ENCODE measurements around the gene PGAP2.

PGAP2 gene

DNA sequence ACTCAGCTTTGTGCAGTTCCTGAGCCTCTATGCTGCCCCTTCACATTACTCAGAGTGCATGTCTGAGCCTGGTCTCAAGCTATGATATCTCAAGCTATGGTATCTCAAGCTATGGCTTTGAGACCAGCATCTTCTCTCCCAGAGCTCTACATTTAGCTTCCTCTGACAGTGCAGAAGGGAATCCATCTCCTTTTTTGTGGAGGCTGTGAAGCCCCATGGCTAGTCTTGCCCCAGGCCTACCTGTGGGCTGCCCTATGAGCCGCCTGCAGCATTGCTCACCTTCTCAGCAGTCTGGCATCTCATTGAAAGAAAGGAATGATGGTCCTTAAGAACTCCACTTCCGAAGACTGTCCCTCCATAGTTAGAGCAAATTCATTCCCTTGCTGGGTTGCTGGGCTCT lies 12.6 kb downstream of the PGAP2 start:
- TF ChIP-seq, protein P1, sequence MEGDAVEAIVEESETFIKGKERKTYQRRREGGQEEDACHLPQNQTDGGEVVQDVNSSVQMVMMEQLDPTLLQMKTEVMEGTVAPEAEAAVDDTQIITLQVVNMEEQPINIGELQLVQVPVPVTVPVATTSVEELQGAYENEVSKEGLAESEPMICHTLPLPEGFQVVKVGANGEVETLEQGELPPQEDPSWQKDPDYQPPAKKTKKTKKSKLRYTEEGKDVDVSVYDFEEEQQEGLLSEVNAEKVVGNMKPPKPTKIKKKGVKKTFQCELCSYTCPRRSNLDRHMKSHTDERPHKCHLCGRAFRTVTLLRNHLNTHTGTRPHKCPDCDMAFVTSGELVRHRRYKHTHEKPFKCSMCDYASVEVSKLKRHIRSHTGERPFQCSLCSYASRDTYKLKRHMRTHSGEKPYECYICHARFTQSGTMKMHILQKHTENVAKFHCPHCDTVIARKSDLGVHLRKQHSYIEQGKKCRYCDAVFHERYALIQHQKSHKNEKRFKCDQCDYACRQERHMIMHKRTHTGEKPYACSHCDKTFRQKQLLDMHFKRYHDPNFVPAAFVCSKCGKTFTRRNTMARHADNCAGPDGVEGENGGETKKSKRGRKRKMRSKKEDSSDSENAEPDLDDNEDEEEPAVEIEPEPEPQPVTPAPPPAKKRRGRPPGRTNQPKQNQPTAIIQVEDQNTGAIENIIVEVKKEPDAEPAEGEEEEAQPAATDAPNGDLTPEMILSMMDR (IDR thresholded peaks at IDR 0.05; ENCODE audit: insufficient read depth, low read length, poor library complexity, severe bottlenecking), result no peak
- Histone ChIP-seq H3K4me3 (replicated peaks; ENCODE audit: low read depth, low read length) (no peak overlapping the region), H3K36me3 (ENCODE audit: control insufficient read depth, insufficient read depth, low read length) (peaks cover 5% of the 10 kb centered on the region), H3K27me3 (replicated peaks; ENCODE audit: control insufficient read depth, insufficient read depth, low read length) (no peaks in the 10 kb centered on the region)
- DNase-seq (ENCODE audit: extremely low read depth, insufficient read length), result no peak

DNA sequence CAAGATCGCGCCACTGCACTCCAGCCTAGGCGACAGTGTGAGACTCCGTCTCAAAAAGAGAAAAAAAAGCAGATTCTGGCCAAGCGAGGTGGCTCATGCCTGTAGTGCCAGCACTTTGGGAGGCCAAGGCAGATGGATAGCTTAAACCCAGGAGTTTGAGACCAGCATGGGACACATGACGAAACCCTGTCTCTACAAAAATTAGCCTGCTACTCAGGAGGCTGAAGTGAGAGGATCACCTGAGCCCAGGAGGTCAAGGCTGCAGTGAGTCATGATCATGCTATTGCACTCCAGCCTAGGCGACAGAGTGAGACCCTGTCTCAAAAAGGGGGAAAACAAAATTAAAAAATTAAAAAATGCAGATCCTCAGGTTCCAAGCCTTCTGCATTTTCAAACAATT lies 14.0 kb downstream of the PGAP2 start:
- TF ChIP-seq, protein P1 (IDR thresholded peaks at IDR 0.05; ENCODE audit: insufficient read depth, low read length, poor library complexity, severe bottlenecking), result no peak
- no peak for DNase-seq (ENCODE audit: extremely low read depth, insufficient read length)
- Histone ChIP-seq H3K27me3 (replicated peaks; ENCODE audit: control insufficient read depth, insufficient read depth, low read length) (no peaks in the 10 kb centered on the region), H3K36me3 (ENCODE audit: control insufficient read depth, insufficient read depth, low read length) (peaks cover 14% of the 10 kb centered on the region), H3K4me3 (replicated peaks; ENCODE audit: low read depth, low read length) (no peak overlapping the region)

DNA sequence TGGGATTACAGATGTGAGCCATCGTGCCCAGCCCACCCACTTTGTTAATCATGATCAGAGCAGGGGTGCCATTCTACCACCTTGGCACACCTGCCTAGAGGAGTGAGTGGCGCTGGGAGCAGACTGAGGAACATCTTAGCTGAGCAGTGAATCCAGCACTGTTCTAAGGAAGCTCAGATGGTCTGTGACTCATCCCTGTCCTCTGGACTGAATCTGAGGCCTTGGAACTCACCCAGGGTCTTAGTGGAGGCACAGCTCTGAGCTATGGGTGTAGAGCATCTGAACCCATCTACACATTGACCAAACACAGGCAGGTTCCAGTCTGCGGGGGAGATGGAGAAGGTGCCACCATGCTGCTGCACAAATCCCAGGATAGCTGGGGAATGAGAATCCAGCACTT lies 14.9 kb downstream of the PGAP2 start:
- H3K4me3 ChIP-seq (replicated peaks; ENCODE audit: low read depth, low read length), result no peak overlapping the region
- TF ChIP-seq, protein P1 (IDR thresholded peaks at IDR 0.05; ENCODE audit: insufficient read depth, low read length, poor library complexity, severe bottlenecking), result no peak
- H3K27me3 ChIP-seq (replicated peaks; ENCODE audit: control insufficient read depth, insufficient read depth, low read length), result no peaks in the 10 kb centered on the region
- no peak for DNase-seq (ENCODE audit: extremely low read depth, insufficient read length)
- peaks cover 21% of the 10 kb centered on the region for H3K36me3 ChIP-seq (ENCODE audit: control insufficient read depth, insufficient read depth, low read length)

DNA sequence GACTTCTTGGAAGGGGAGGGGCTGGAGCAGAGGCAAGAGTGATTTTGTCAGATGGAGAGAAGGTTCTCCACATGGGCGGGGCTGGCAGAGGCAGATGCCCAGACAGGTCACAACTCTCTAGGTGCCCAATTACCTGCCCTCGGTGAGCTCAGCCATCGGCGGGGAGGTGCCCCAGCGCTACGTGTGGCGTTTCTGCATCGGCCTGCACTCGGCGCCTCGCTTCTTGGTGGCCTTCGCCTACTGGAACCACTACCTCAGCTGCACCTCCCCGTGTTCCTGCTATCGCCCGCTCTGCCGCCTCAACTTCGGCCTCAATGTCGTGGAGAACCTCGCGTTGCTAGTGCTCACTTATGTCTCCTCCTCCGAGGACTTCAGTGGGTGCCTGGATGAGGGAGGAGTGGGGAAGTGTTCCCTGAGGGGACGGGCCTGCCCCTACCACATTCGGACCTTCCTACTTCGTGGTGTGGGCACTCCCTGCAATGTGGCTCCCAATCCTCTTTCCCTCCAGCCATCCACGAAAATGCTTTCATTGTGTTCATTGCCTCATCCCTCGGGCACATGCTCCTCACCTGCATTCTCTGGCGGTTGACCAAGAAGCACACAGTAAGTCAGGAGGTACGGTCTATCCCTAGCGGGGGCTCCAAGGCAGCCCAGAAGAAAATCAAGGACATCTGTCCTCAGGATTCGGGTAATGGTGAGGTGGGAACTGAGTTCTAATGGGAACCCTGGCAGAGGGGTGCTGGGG lies 15.6 kb downstream of the PGAP2 start:
- TF ChIP-seq, protein P1 (IDR thresholded peaks at IDR 0.05; ENCODE audit: insufficient read depth, low read length, poor library complexity, severe bottlenecking), result no peak
- H3K4me3 ChIP-seq (replicated peaks; ENCODE audit: low read depth, low read length), result no peak overlapping the region
- DNase-seq (ENCODE audit: extremely low read depth, insufficient read length), result no peak
- H3K36me3 ChIP-seq (ENCODE audit: control insufficient read depth, insufficient read depth, low read length), result peaks cover 21% of the 10 kb centered on the region
- H3K27me3 ChIP-seq (replicated peaks; ENCODE audit: control insufficient read depth, insufficient read depth, low read length), result no peaks in the 10 kb centered on the region

DNA sequence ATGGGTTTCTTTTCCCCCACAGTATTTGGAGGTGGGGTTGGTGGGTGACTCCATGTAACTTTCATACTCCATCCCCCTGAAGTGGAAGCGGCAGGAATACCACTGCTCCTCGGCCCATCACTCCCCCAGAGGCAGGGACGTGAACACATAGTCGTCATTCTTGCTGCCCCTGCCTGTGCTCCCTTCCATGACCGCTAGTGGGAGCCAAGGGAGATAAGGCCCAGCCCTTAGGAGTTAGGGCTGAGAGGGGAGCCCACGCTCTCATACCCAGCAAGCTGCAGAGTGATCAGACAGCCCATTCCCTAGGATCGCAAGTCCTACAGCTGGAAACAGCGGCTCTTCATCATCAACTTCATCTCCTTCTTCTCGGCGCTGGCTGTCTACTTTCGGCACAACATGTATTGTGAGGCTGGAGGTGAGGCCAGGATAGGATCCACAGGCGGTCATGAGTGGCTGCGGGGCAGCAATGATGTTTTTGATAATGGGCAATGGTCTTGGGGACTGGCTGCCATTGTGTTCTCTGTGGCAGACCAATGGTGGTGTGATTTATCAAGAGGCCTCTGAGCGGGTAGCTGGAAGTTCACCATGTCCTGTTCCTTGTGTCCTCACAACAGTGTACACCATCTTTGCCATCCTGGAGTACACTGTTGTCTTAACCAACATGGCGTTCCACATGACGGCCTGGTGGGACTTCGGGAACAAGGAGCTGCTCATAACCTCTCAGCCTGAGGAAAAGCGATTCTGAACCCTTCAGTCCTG lies 16.5 kb downstream of the PGAP2 start:
- TF ChIP-seq, protein P1 (IDR thresholded peaks at IDR 0.05; ENCODE audit: insufficient read depth, low read length, poor library complexity, severe bottlenecking), result peak; percentile 96
- Histone ChIP-seq H3K4me3 (replicated peaks; ENCODE audit: low read depth, low read length) (no peak overlapping the region), H3K27me3 (replicated peaks; ENCODE audit: control insufficient read depth, insufficient read depth, low read length) (no peaks in the 10 kb centered on the region), H3K36me3 (ENCODE audit: control insufficient read depth, insufficient read depth, low read length) (peaks cover 24% of the 10 kb centered on the region)
- DNase-seq (ENCODE audit: extremely low read depth, insufficient read length), result peak; percentile 55
